OCI-LY7 (cell line): Measurements from ENCODE around the gene DNASE1. TPM values are rescaled to one million over a fixed set of nuclear protein-coding genes. Genes with fewer than 3 reads are reported as not detected.

Experiments
- BruUV-seq: library from RNA; stranded (reverse); fragments of 400-500 nt; replicated peaks from 2 replicates; lab custom pipeline; 2021; lab: Mats Ljungman, UMichigan
- CTCF ChIA-PET: fragments of 300-600 bp; sonication (Branson Sonifier 250); formaldehyde crosslinking; loops from one replicate; lab custom pipeline; 2022; ENCODE audit warnings: antibody characterized with exemption; ENCODE audit not compliant: unreplicated experiment; lab: Charles Lee
- POLR2A ChIA-PET: fragments of 300-600 bp; sonication (Branson Sonifier 250); formaldehyde crosslinking; loops from one replicate; lab custom pipeline; 2022; ENCODE audit warnings: antibody characterized with exemption; lab: Charles Lee
- DNase-seq: peaks from one replicate; pipeline ENCODE4 v3.0.0-alpha.2; 2015; ENCODE audit warnings: low spot score
- H2AFZ ChIP-seq: fragments of 200-600 bp; sonication (generic), shearing (Covaris generic); 2 replicates; pipeline ENCODE4 v1.6.1; 2014; ENCODE audit warnings: mild to moderate bottlenecking, antibody characterized with exemption, low read length, moderate library complexity
- H3K27ac ChIP-seq: fragments of 200-600 bp; sonication (generic); 2 replicates; pipeline ENCODE4 v1.5.1; 2014; ENCODE audit warnings: mixed run types, low read depth, mild to moderate bottlenecking, moderate library complexity, low read length, inconsistent platforms; ENCODE audit not compliant: poor library complexity, severe bottlenecking
- H3K36me3 ChIP-seq: fragments of 200-600 bp; sonication (generic); 2 replicates; pipeline ENCODE4 v1.6.1; 2014; ENCODE audit warnings: mild to moderate bottlenecking, antibody characterized with exemption, low read length, moderate library complexity, mixed read lengths; ENCODE audit not compliant: insufficient read depth
- H3K4me1 ChIP-seq: fragments of 200-600 bp; sonication (generic); 2 replicates; pipeline ENCODE4 v1.5.1; 2014; ENCODE audit warnings: mild to moderate bottlenecking, low read length; ENCODE audit not compliant: insufficient read depth, poor library complexity, severe bottlenecking
- H3K4me2 ChIP-seq: fragments of 200-600 bp; sonication (generic); 2 replicates; pipeline ENCODE4 v1.6.1; 2014; ENCODE audit warnings: mild to moderate bottlenecking, low read length
- H3K4me3 ChIP-seq: fragments of 200-600 bp; sonication (generic); 2 replicates; pipeline ENCODE4 v1.5.1; 2014; ENCODE audit warnings: mild to moderate bottlenecking, low read depth, low read length; ENCODE audit not compliant: poor library complexity, severe bottlenecking
- H3K79me2 ChIP-seq: fragments of 200-600 bp; sonication (generic); 2 replicates; pipeline ENCODE4 v1.6.1; 2016; ENCODE audit warnings: low read depth, mild to moderate bottlenecking, low read length, moderate library complexity, mixed read lengths; ENCODE audit not compliant: insufficient read depth
- H3K9me2 ChIP-seq: fragments of 200-600 bp; sonication (generic); 2 replicates; pipeline ENCODE4 v1.6.1; 2016; ENCODE audit warnings: mild to moderate bottlenecking, low read length, mixed read lengths; ENCODE audit not compliant: insufficient read depth
- H3K9me3 ChIP-seq: fragments of 200-600 bp; sonication (generic); 2 replicates; pipeline ENCODE4 v1.6.1; 2014; ENCODE audit warnings: mild to moderate bottlenecking, mixed run types, low read length, mixed read lengths
- H4K20me1 ChIP-seq: fragments of 200-600 bp; sonication (generic); 2 replicates; pipeline ENCODE4 v1.6.1; 2014; ENCODE audit warnings: mild to moderate bottlenecking, antibody characterized with exemption, low read length, moderate library complexity, mixed read lengths; ENCODE audit not compliant: insufficient read depth
- EZH2phosphoT487 ChIP-seq: fragments of 200-600 bp; sonication (generic); IDR thresholded peaks from 2 replicates; pipeline ENCODE4 v1.6.1; 2018; ENCODE audit warnings: low read depth, borderline replicate concordance, mild to moderate bottlenecking, mixed run types, antibody characterized with exemption, low read length, moderate library complexity, mixed read lengths
- intact Hi-C: fragments of 100-400 bp; cut with micrococcal nuclease; formaldehyde crosslinking; loops from one replicate; pipeline ENCODE4 v1.10.0; 2022; ENCODE audit not compliant: unreplicated experiment
- total RNA-seq, 2 experiments: library from RNA; depleted of rRNA in 1 of 2; stranded (reverse); fragments of >200 nt in 1 of 2; shearing (Covaris generic) in 1 of 2; gene quantifications; 2 replicates each; pipeline ENCODE4 v1.2.3, GENCODE V29; 2014 to 2022
- TF ChIP-seq, protein P1 (sequence below): fragments of 200-600 bp; sonication (generic); conservative IDR thresholded peaks from 2 replicates; pipeline ENCODE4 v1.5.1; 2014; ENCODE audit warnings: mild to moderate bottlenecking, antibody characterized with exemption, low read length, moderate library complexity, mixed read lengths

The DNASE1 gene
- total RNA-seq, 2 experiments from 2014 or later, result 45.5 to 84.8 TPM

GRCh38 chr16:3662601-3663000 lies 8.1 kb downstream of the DNASE1 start:
- no peak for DNase-seq
- Histone ChIP-seq H3K36me3 (peaks cover 93% of the 10 kb centered on the region), H3K4me1 (peaks cover 12% of the 10 kb centered on the region), H2AFZ (no peak overlapping the region), H4K20me1 (no peaks in the 10 kb centered on the region), H3K9me3 (no peaks in the 10 kb centered on the region), H3K9me2 (no peaks in the 10 kb centered on the region), H3K27ac (no peak overlapping the region), H3K4me3 (no peak overlapping the region), H3K79me2 (no peaks in the 10 kb centered on the region), H3K4me2 (no peak overlapping the region)
- no TSS peak for BruUV-seq
- TF ChIP-seq, protein P1, sequence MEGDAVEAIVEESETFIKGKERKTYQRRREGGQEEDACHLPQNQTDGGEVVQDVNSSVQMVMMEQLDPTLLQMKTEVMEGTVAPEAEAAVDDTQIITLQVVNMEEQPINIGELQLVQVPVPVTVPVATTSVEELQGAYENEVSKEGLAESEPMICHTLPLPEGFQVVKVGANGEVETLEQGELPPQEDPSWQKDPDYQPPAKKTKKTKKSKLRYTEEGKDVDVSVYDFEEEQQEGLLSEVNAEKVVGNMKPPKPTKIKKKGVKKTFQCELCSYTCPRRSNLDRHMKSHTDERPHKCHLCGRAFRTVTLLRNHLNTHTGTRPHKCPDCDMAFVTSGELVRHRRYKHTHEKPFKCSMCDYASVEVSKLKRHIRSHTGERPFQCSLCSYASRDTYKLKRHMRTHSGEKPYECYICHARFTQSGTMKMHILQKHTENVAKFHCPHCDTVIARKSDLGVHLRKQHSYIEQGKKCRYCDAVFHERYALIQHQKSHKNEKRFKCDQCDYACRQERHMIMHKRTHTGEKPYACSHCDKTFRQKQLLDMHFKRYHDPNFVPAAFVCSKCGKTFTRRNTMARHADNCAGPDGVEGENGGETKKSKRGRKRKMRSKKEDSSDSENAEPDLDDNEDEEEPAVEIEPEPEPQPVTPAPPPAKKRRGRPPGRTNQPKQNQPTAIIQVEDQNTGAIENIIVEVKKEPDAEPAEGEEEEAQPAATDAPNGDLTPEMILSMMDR, result no peak
- no peak for TF ChIP-seq EZH2phosphoT487
- POLR2A ChIA-PET, result no interaction called here
- intact Hi-C loops, result no loop called here
- CTCF ChIA-PET, result no interaction called here

- H3K36me3 ChIP-seq, result peaks cover 90% of the 10 kb centered on the region
- intact Hi-C loops, result no loop called here
- no peak overlapping the region for H3K4me2 ChIP-seq
- no peak overlapping the region for H2AFZ ChIP-seq
- BruUV-seq, result no TSS peak
- no peaks in the 10 kb centered on the region for H4K20me1 ChIP-seq
- H3K9me3 ChIP-seq, result no peaks in the 10 kb centered on the region
- POLR2A ChIA-PET, result interaction anchor here (0.6 kb wide), 2 partner anchors 28 to 184 kb away, joined by 3 to 5 read pairs; no protein-coding TSS in a partner anchor
- TF ChIP-seq, protein P1, result no peak
- TF ChIP-seq EZH2phosphoT487, result no peak
- H3K27ac ChIP-seq, result no peak overlapping the region
- H3K9me2 ChIP-seq, result no peaks in the 10 kb centered on the region
- no peak overlapping the region for H3K4me3 ChIP-seq
- no peak for DNase-seq
- CTCF ChIA-PET, result no interaction called here
- no peaks in the 10 kb centered on the region for H3K79me2 ChIP-seq
- peaks cover 12% of the 10 kb centered on the region for H3K4me1 ChIP-seq
These were observed 9.9 kb downstream of the DNASE1 start for GRCh38 chr16:3664187-3664896.

DNA sequence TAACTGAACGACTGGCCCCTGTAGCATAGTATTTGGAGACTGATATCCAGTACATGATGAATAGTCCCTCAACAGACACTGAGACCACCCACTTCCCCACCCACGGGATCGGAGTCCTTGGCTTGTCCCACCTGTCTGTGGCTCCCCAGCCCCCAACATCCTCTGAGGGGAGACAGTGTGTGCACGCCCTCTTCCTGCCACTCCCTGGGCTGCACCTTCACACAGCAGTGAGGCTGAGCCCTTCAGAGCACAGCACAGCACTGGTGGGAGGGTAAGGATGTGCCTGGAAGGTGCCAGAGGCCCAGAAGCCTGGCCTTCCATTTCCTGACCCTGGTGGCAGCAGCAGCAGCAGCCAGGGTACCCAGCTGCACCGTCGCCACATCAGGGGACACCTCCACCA lies 11.0 kb downstream of the DNASE1 start:
- peak; percentile 57 for DNase-seq
- ChIA-PET CTCF (no interaction called here), POLR2A (no interaction called here)
- Histone ChIP-seq H3K4me2 (no peak overlapping the region), H3K4me3 (no peak overlapping the region), H3K4me1 (peaks cover 12% of the 10 kb centered on the region), H3K9me2 (no peaks in the 10 kb centered on the region), H4K20me1 (no peaks in the 10 kb centered on the region), H3K36me3 (peaks cover 84% of the 10 kb centered on the region), H3K27ac (no peak overlapping the region), H2AFZ (no peak overlapping the region), H3K9me3 (no peaks in the 10 kb centered on the region), H3K79me2 (no peaks in the 10 kb centered on the region)
- no TSS peak for BruUV-seq
- intact Hi-C loops, result loop anchor here (5.0 kb wide), 1 partner anchor 138 kb away; no protein-coding TSS in a partner anchor
- TF ChIP-seq, protein P1, result peak; percentile 68
- TF ChIP-seq EZH2phosphoT487, result no peak
